HFF-Myc (cell line): ENCODE measurements around the gene PLPP7.

Source experiments
- DNase-seq: peaks from one replicate; pipeline ENCODE4 v3.0.0-alpha.2; 2011; ENCODE audit warnings: low read depth; ENCODE audit errors: extremely low read depth
- H3K4me3 ChIP-seq: replicated peaks from 2 replicates; pipeline ENCODE4 v1.5.1; 2011; ENCODE audit warnings: low read depth, mild to moderate bottlenecking, control low read depth, low read length
- TF ChIP-seq, protein P1 (sequence below): IDR thresholded peaks from 2 replicates; pipeline ENCODE4 v1.5.1; 2012; ENCODE audit warnings: mild to moderate bottlenecking, low read depth, low read length, control low read depth; ENCODE audit errors: missing control alignments

PLPP7 gene

DNA sequence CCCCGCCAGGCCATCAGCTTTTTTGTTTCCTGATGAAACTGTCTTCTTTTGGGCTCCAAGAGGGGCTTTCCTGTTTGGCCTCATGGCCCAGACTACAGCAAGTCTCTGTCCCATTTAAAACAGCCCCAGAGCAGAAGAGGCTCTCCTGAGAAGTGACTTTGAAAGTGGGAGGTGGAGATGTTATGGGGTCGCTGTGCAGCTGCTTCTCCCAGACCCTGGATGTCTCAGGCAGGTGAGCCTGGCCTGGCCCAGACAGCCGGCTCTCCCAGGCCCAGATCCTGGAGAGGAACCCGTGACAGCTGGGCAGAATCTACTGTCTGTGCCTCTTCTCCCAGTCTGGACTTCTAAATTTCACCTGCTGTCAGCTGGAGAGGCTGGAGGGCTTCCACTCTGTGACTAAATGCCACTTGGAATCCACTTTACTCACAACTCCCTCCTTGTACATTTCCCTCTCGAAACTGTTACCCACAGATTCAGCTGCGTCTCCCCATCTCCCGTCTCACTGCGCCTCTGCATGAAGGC lies 33.8 kb upstream of the PLPP7 start:
- H3K4me3 ChIP-seq, result no peak overlapping the region
- DNase-seq, result no peak

DNA sequence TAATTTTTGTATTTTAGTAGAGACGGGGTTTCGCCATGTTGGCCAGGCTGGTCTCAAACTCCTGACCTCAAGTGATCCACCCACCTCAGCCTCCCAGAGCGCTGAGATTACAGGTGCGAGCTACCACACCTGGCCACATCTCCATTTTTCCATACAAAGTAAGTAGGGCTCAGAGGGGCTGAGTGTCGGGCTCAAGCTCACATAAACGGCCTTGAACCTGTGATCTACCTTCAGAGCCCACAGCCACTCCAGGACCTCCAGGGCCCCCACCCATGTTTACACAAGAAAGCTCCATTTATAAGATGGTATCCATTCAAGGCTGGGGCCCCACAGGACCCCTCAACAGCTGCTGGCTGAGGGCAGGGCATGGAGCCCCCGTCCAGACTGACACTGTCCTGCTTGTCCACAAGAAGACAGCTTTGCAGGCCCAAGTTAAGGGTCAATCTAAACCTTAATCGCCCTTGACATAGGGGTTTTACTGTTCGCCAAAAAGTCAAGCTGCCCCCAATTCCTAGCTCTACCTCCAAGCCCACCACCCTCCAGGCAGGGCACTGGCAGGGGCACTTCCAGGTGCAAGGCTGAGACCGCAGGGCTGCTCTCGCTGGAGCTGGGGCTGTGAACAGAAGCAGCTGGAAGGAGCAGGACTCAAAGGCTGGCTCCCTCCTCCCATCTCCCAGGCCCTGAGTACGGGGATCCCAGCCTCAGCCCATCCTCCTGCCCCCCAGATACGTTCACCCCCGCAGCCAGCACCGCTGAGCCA lies 32.1 kb upstream of the PLPP7 start:
- TF ChIP-seq, protein P1, sequence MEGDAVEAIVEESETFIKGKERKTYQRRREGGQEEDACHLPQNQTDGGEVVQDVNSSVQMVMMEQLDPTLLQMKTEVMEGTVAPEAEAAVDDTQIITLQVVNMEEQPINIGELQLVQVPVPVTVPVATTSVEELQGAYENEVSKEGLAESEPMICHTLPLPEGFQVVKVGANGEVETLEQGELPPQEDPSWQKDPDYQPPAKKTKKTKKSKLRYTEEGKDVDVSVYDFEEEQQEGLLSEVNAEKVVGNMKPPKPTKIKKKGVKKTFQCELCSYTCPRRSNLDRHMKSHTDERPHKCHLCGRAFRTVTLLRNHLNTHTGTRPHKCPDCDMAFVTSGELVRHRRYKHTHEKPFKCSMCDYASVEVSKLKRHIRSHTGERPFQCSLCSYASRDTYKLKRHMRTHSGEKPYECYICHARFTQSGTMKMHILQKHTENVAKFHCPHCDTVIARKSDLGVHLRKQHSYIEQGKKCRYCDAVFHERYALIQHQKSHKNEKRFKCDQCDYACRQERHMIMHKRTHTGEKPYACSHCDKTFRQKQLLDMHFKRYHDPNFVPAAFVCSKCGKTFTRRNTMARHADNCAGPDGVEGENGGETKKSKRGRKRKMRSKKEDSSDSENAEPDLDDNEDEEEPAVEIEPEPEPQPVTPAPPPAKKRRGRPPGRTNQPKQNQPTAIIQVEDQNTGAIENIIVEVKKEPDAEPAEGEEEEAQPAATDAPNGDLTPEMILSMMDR, result no peak
- no peak overlapping the region for H3K4me3 ChIP-seq
- DNase-seq, result no peak

More for the DNA sequence above, 33.8 kb upstream of the PLPP7 start:
- TF ChIP-seq, protein P1, result no peak

DNA sequence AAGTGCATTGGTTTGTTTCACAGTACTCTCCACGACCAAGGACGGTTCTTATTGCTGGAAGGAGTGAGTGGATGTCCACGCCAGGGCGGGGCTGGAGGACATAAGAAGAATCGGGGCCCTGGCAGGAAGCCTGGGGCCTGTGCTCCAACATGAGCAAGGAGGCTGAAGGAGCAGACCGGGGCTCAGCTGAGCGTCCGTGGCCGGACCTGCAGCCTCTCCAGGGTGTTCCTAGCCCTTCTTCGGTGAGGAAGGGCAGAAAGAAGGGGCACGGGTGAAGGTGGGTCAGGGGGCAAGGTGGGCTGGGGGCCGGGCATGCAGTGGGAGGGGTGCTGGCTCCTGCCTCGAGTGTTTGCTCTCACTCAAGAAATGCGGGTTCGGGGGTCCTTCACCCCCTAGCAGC lies 31.3 kb upstream of the PLPP7 start:
- DNase-seq, result no peak
- TF ChIP-seq, protein P1, result no peak

DNA sequence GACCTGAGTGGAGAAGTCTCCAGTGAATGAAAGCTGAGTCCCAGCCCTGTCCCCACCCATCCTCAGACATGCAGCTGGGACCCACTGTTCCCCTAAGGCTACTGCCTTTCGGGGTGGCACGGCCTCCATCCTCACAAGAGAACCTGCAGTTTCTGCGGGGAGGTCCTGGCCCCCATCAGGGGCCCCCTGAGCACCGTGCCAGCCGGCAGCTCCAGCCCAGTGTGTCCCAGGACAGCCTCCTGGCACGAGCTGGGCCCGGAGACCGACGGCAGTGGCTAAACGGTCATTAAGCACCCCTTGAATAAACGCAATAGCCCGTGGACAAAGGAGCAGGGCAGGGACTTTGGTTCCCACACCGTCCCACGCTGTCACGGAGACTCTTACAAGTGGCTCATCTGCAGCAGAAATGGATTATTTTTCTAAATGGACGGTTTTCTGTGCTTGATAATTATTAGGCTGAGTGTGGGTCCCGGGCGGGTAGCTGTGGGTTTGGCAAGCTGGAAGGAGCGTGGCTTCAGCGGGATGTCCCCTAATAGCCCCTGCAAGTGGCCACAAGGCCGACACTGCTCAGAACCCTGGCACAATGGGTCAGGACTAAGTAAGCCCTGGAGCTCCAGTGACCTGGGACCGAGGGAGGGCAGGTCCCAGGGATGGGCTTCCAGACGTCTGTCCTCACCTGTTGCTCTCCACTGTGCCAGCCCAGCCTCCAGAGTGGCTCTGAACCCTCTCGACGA lies 30.7 kb upstream of the PLPP7 start:
- TF ChIP-seq, protein P1, result no peak
- DNase-seq, result no peak
- no peak overlapping the region for H3K4me3 ChIP-seq

More for the DNA sequence above, 31.3 kb upstream of the PLPP7 start:
- H3K4me3 ChIP-seq, result no peak overlapping the region

- DNase-seq, result no peak
- H3K4me3 ChIP-seq, result no peak overlapping the region
- TF ChIP-seq, protein P1, result no peak
Observed at GRCh38 chr9:131259432-131259898, 30.1 kb upstream of the PLPP7 start.

DNA sequence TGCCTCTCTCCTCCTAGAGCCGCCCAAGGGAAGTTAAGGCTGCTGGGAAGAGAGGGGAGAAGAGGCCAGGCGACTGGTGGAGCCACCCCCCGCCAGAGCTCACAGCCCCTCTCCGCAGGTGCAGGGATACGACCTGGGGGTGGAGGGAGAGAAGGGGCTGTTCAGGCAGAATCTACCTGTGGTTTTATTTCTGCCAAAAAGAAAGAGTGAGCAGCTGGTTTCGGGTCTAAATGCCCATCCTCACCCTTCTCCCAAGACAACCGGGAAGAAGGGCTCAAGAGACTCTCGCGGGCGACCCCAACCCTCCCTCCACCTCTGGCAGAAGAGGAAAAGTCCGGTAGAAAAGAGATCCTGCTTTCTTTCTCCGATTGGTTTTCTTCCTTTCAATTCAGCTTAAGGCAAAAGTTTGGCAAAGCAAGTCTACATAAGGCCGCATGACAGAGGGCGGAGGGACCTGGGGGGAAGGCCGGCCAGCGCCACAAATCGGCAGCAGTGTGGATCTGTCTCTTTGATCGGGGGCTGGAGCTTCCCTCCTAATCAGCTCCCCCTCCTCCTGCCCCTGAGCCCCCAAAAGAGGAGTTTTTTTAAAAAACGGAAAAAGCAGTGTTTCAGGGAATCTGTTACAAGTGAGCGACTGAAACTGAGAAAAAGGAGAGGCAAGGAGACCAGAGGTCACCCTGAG lies 29.5 kb upstream of the PLPP7 start:
- TF ChIP-seq, protein P1, result no peak
- DNase-seq, result no peak
- no peak overlapping the region for H3K4me3 ChIP-seq
